Osteocyte (in vitro differentiated cells): ENCODE results near the gene HMX3. TPM values are rescaled to one million over a fixed set of nuclear protein-coding genes. Genes with fewer than 3 reads are reported as not detected.

Source experiments
- DNase-seq: peaks from one replicate; pipeline ENCODE4 v3.0.0; 2021; ENCODE audit warnings: mixed read lengths; ENCODE audit not compliant: unreplicated experiment; ENCODE audit errors: extremely low spot score
- H3K27ac Mint-ChIP-seq: one replicate; pipeline ENCODE4 v1.8.0; 2021; ENCODE audit warnings: mild to moderate bottlenecking, mixed read lengths; ENCODE audit not compliant: unreplicated experiment
- H3K27me3 Mint-ChIP-seq: one replicate; pipeline ENCODE4 v1.8.0; 2021; ENCODE audit warnings: mixed read lengths; ENCODE audit not compliant: unreplicated experiment
- H3K36me3 Mint-ChIP-seq: one replicate; pipeline ENCODE4 v1.8.0; 2021; ENCODE audit warnings: mixed read lengths; ENCODE audit not compliant: unreplicated experiment
- H3K4me1 Mint-ChIP-seq: one replicate; pipeline ENCODE4 v1.8.0; 2021; ENCODE audit warnings: mixed read lengths; ENCODE audit not compliant: unreplicated experiment
- H3K4me3 Mint-ChIP-seq: one replicate; pipeline ENCODE4 v1.8.0; 2021; ENCODE audit warnings: mild to moderate bottlenecking, moderate library complexity, mixed read lengths; ENCODE audit not compliant: unreplicated experiment
- H3K9me3 Mint-ChIP-seq: one replicate; pipeline ENCODE4 v1.8.0; 2021; ENCODE audit warnings: mixed read lengths; ENCODE audit not compliant: unreplicated experiment
- total RNA-seq: library from RNA; stranded (reverse); gene quantifications from 2 replicates; pipeline ENCODE4 v1.2.1, GENCODE V29; 2021
- TF ChIP-seq, protein P1 (sequence below): fragments of 200-600 bp; sonication (generic); IDR thresholded peaks from 2 replicates; pipeline ENCODE4 v1.5.0; 2021; ENCODE audit warnings: antibody characterized with exemption, mild to moderate bottlenecking, moderate library complexity

HMX3 gene
- total RNA-seq, 1 donor from 2014 or later: not detected

- no peaks in the 10 kb centered on the region for H3K9me3 Mint-ChIP-seq
- peaks cover 30% of the 10 kb centered on the region for H3K27me3 Mint-ChIP-seq
- H3K27ac Mint-ChIP-seq: peak within 1 kb of the TSS; percentile 98
- H3K36me3 Mint-ChIP-seq: peaks cover 27% of the 10 kb centered on the region
- peak within 1 kb of the TSS; percentile 100 for H3K4me3 Mint-ChIP-seq
- DNase-seq: peak; percentile 98
- TF ChIP-seq, protein P1, sequence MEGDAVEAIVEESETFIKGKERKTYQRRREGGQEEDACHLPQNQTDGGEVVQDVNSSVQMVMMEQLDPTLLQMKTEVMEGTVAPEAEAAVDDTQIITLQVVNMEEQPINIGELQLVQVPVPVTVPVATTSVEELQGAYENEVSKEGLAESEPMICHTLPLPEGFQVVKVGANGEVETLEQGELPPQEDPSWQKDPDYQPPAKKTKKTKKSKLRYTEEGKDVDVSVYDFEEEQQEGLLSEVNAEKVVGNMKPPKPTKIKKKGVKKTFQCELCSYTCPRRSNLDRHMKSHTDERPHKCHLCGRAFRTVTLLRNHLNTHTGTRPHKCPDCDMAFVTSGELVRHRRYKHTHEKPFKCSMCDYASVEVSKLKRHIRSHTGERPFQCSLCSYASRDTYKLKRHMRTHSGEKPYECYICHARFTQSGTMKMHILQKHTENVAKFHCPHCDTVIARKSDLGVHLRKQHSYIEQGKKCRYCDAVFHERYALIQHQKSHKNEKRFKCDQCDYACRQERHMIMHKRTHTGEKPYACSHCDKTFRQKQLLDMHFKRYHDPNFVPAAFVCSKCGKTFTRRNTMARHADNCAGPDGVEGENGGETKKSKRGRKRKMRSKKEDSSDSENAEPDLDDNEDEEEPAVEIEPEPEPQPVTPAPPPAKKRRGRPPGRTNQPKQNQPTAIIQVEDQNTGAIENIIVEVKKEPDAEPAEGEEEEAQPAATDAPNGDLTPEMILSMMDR: peak; percentile 23
- H3K4me1 Mint-ChIP-seq: peaks cover 51% of the 10 kb centered on the region
Observed at GRCh38 chr10:123154092-123154710, 18.4 kb downstream of the HMX3 start, which contains the start of gene BUB3. BUB3 (plus strand) TSS chr10:123154402; CDS start chr10:123154918, 516 bp downstream.

DNA sequence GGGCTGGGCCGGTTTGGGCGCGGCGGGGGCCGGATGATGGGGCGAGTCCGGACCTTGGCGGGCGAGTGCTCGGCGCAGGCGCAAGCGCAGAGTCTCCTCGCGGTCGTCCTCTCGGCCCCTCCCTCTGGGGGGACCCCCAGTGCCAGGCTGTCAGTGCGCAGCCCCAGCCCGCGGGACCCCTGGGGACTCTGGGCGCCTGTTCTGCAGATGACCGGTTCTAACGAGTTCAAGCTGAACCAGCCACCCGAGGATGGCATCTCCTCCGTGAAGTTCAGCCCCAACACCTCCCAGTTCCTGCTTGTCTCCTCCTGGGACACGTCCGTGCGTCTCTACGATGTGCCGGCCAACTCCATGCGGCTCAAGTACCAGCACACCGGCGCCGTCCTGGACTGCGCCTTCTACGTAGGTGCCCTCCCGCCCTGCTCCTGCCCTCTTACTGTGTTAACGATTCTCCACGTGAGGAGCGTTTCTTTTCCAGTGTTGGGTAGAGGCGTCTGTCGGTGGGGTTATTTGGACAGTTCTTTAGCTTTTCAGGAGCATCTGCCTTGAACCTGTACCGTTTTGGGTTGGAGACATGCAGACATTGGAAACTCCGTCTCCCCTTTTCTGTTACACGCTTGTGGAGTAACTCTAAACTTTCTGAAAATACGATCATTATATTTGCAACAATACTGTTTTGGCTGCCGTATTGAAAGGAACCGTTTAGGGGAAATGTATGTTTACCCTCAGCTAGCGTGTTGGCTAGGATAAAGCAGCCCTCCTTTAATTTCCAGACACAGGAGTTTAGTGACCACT, 19.1 kb downstream of the HMX3 start:
- Mint-ChIP-seq H3K9me3 (no peaks in the 10 kb centered on the region), H3K4me3 (peak overlapping the region; percentile 100), H3K36me3 (peaks cover 28% of the 10 kb centered on the region), H3K27ac (peak overlapping the region; percentile 98), H3K4me1 (peaks cover 49% of the 10 kb centered on the region), H3K27me3 (peaks cover 26% of the 10 kb centered on the region)
- DNase-seq: peak; percentile 88
- TF ChIP-seq, protein P1: no peak

GRCh38 chr10:123156078-123156477, 20.3 kb downstream of the HMX3 start:
- TF ChIP-seq, protein P1: no peak
- no peak for DNase-seq
- Mint-ChIP-seq H3K4me1 (peaks cover 37% of the 10 kb centered on the region), H3K36me3 (peaks cover 36% of the 10 kb centered on the region), H3K27me3 (peaks cover 17% of the 10 kb centered on the region), H3K27ac (no peak overlapping the region), H3K9me3 (no peaks in the 10 kb centered on the region), H3K4me3 (no peak overlapping the region)

GRCh38 chr10:123157210-123157609, 21.4 kb downstream of the HMX3 start:
- no peaks in the 10 kb centered on the region for H3K9me3 Mint-ChIP-seq
- no peak overlapping the region for H3K4me3 Mint-ChIP-seq
- H3K4me1 Mint-ChIP-seq: peaks cover 35% of the 10 kb centered on the region
- no peak for DNase-seq
- peaks cover 7% of the 10 kb centered on the region for H3K27me3 Mint-ChIP-seq
- peaks cover 44% of the 10 kb centered on the region for H3K36me3 Mint-ChIP-seq
- H3K27ac Mint-ChIP-seq: no peak overlapping the region
- TF ChIP-seq, protein P1: no peak

GRCh38 chr10:123158682-123159081, 22.9 kb downstream of the HMX3 start:
- Mint-ChIP-seq H3K36me3 (peaks cover 50% of the 10 kb centered on the region), H3K27ac (no peak overlapping the region), H3K4me3 (no peak overlapping the region), H3K9me3 (no peaks in the 10 kb centered on the region), H3K27me3 (no peaks in the 10 kb centered on the region), H3K4me1 (peaks cover 35% of the 10 kb centered on the region)
- TF ChIP-seq, protein P1: no peak
- no peak for DNase-seq
